ENCODE data around the gene RAB35.
"Not testable (repeated sequence)": the region's sequence is repeated elsewhere in the genome, so short reads cannot be mapped to it uniquely, and the experiment has no call there.

Gene RAB35

DNA sequence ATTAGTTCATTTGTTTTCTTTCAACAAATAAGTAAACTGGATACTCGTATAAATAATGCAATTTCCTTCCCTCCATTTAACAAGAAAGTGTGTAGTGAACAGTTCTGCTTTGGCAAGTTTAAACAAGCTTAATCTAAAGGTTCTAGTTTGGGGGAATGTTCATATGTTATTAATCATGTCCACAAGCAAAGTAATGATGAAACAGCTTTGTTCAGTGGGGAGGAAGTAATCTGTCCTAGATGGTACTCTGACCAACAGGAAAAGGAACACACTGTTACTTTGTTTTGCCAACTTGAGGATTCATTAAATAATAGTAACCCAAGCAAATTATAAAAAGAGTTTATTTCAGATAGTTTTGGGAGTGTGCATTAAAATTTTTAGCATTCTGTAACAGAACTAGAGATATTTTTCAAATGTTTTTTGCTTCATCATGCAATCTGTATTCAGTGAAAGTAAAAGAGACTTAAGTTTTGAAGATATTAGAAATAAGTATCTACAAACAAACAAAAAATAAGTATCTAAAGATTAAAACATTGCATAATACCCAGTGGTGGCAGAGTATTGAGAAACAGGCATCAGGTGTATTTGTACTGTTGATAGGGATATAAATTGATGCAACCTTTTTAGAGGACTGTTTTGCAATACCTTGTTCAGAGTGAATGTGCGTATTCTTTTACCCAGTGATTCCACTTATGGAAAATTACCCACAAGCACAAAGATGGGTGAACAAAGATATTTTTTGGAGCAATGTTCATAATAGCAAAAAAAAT is 61.1 kb downstream of the RAB35 start:
- H3K4me3 ChIP-seq (ENCODE audit: low read length), result no peak overlapping the region
- DNase-seq (ENCODE audit: low read depth), result peak; percentile 90
- TF ChIP-seq, protein P1, sequence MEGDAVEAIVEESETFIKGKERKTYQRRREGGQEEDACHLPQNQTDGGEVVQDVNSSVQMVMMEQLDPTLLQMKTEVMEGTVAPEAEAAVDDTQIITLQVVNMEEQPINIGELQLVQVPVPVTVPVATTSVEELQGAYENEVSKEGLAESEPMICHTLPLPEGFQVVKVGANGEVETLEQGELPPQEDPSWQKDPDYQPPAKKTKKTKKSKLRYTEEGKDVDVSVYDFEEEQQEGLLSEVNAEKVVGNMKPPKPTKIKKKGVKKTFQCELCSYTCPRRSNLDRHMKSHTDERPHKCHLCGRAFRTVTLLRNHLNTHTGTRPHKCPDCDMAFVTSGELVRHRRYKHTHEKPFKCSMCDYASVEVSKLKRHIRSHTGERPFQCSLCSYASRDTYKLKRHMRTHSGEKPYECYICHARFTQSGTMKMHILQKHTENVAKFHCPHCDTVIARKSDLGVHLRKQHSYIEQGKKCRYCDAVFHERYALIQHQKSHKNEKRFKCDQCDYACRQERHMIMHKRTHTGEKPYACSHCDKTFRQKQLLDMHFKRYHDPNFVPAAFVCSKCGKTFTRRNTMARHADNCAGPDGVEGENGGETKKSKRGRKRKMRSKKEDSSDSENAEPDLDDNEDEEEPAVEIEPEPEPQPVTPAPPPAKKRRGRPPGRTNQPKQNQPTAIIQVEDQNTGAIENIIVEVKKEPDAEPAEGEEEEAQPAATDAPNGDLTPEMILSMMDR (IDR thresholded peaks at IDR 0.05; ENCODE audit: insufficient read depth, low read depth, low read length, missing control alignments), result no peak

DNA sequence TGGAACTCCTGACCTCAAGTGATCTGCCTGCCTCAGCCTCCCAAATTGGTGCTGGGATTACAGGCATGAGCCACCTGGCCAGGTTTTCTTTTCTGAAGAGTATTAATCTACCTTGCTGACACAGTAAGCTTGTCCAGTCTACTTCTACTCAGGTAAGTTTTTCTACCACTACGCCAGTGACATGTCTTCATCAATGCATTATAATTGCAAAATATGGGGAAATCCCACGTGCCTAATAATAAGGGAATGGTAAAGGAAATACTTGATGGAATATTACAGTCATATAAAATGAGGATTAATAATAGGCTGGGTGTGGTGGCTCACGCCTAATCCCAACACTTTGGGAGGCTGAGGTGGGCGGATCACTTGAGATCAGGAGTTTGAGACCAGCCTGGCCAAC is 62.3 kb downstream of the RAB35 start:
- H3K4me3 ChIP-seq (ENCODE audit: low read length), result no peak overlapping the region
- TF ChIP-seq, protein P1 (IDR thresholded peaks at IDR 0.05; ENCODE audit: insufficient read depth, low read depth, low read length, missing control alignments), result no peak
- peak; percentile 57 for DNase-seq (ENCODE audit: low read depth)

- TF ChIP-seq, protein P1 (IDR thresholded peaks at IDR 0.05; ENCODE audit: insufficient read depth, low read depth, low read length, missing control alignments), result no peak
- DNase-seq (ENCODE audit: low read depth), result no peak
These were observed 65.0 kb downstream of the RAB35 start for GRCh38 chr12:120051535-120051934.

GRCh38 chr12:120049426-120049825 is 67.1 kb downstream of the RAB35 start:
- no peak for DNase-seq (ENCODE audit: low read depth)
- TF ChIP-seq, protein P1 (IDR thresholded peaks at IDR 0.05; ENCODE audit: insufficient read depth, low read depth, low read length, missing control alignments), result no peak

More at GRCh38 chr12:120051535-120051934, 65.0 kb downstream of the RAB35 start:
- no peak overlapping the region for H3K4me3 ChIP-seq (ENCODE audit: low read length)

GRCh38 chr12:120048263-120048662 is 68.3 kb downstream of the RAB35 start:
- TF ChIP-seq, protein P1 (IDR thresholded peaks at IDR 0.05; ENCODE audit: insufficient read depth, low read depth, low read length, missing control alignments), result no peak
- DNase-seq (ENCODE audit: low read depth), result no peak
- no peak overlapping the region for H3K4me3 ChIP-seq (ENCODE audit: low read length)

More at GRCh38 chr12:120049426-120049825, 67.1 kb downstream of the RAB35 start:
- H3K4me3 ChIP-seq (ENCODE audit: low read length), result no peak overlapping the region

GRCh38 chr12:120047072-120047471 is 69.5 kb downstream of the RAB35 start:
- no peak overlapping the region for H3K4me3 ChIP-seq (ENCODE audit: low read length)
- TF ChIP-seq, protein P1 (IDR thresholded peaks at IDR 0.05; ENCODE audit: insufficient read depth, low read depth, low read length, missing control alignments), result no peak
- no peak for DNase-seq (ENCODE audit: low read depth)

GRCh38 chr12:120045367-120045766 is 71.2 kb downstream of the RAB35 start:
- H3K4me3 ChIP-seq (ENCODE audit: low read length), result not testable (repeated sequence)

More at GRCh38 chr12:120045367-120045766, 71.2 kb downstream of the RAB35 start:
- not testable (repeated sequence) for DNase-seq (ENCODE audit: low read depth)

Data from epithelial cell of esophagus (primary cell).